BJ (cell line): Measurements from ENCODE around the gene DNAAF9. TPM values are rescaled to one million over a fixed set of nuclear protein-coding genes. Genes with fewer than 3 reads are reported as not detected.

Experiments
- CTCF ChIA-PET: fragments of 350-600 bp; formaldehyde crosslinking; extraction: SDS; loops from one replicate; lab custom pipeline; 2021; ENCODE audit warnings: antibody characterized with exemption, inconsistent platforms; lab: Yijun Ruan, JAX
- POLR2A ChIA-PET: fragments of 300-600 bp; sonication (Branson Sonifier 250); formaldehyde crosslinking; extraction: SDS; loops from one replicate; lab custom pipeline; 2021; ENCODE audit warnings: antibody characterized with exemption; lab: Charles Lee
- DNase-seq: peaks from one replicate; pipeline ENCODE4 v3.0.0-alpha.2; 2011; ENCODE audit warnings: low read depth
- H3K27me3 ChIP-seq: 2 replicates; pipeline ENCODE4 v1.6.0; 2011; ENCODE audit warnings: low read length; ENCODE audit not compliant: control insufficient read depth, insufficient read depth
- H3K36me3 ChIP-seq: 2 replicates; pipeline ENCODE4 v1.5.1; 2011; ENCODE audit warnings: low read length; ENCODE audit not compliant: control insufficient read depth, insufficient read depth
- H3K4me3 ChIP-seq: 2 replicates; pipeline ENCODE4 v1.5.1; 2011; ENCODE audit warnings: low read depth, mild to moderate bottlenecking, control low read depth, low read length
- CTCF ChIP-seq: IDR thresholded peaks from 2 replicates; pipeline ENCODE4 v1.5.1; 2011; ENCODE audit warnings: low read depth, mild to moderate bottlenecking, control low read depth, inconsistent platforms, low read length, moderate library complexity; ENCODE audit not compliant: insufficient read depth
- polyA plus RNA-seq: library from polyadenylated mRNA; depleted of rRNA; stranded (reverse); fragments of >200 nt; gene quantifications from 2 replicates; pipeline ENCODE4 v1.2.3, GENCODE V29; 2011

The DNAAF9 gene
- polyA plus RNA-seq, 1 experiment = 10.0 TPM

GRCh38 chr20:3390759-3391425 is 16.6 kb downstream of the DNAAF9 start:
- ChIA-PET CTCF (no interaction called here), POLR2A (no interaction called here)
- no peak for TF ChIP-seq CTCF
- no peak for DNase-seq
- Histone ChIP-seq H3K4me3 (no peak overlapping the region), H3K36me3 (no peaks in the 10 kb centered on the region), H3K27me3 (no peaks in the 10 kb centered on the region)

DNA sequence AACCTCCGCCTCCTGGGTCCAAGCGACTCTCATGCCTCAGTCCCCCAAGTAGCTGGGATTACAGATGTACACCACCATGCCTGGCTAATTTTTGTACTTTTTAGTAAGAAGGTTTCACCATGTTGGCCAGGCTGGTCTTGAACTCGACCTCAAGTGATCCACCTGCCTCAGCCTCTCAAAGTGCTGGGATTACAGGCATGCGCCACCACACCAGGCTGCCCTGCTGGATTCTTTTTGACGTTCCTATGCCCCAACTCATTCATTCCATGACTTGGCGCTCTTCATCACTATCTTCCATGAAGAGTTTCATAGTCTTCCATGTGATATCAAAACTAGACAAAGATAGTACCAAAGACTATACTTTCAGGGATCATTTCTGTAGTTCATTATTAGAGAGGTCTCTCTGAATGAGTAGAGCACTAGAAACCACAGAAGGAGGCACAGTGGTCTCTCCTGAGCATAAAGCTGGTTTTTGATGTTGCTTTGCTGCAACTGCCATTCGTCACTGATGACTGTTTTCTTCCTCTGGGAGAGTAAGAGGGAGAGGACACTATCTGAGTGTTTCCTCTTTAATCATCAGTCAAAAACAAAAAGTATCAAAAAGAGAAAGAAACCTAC is 23.5 kb downstream of the DNAAF9 start:
- no peak for DNase-seq
- Histone ChIP-seq H3K27me3 (no peaks in the 10 kb centered on the region), H3K36me3 (no peaks in the 10 kb centered on the region), H3K4me3 (no peak overlapping the region)
- ChIA-PET POLR2A (no interaction called here), CTCF (no interaction called here)
- no peak for TF ChIP-seq CTCF

DNA sequence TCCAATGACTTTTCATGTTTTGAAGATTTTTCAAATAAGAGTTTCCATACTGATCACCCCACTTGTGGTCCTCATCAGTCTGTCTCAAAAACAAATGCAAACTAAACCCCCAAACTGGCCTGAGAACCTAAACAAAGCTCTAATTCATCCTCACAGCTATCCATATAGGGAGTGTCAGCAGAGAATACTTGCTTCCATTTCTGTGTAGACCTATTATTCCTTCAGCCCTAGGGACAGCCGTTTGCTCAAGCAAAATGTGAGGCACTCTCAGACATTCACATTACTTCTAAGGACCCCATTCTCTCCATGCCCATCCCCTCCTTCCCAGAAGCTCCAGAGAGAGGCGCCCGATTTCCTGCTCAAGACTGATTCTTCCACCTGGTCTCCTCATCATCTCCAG is 24.6 kb downstream of the DNAAF9 start:
- Histone ChIP-seq H3K27me3 (no peaks in the 10 kb centered on the region), H3K4me3 (no peak overlapping the region), H3K36me3 (peaks cover 4% of the 10 kb centered on the region)
- CTCF ChIA-PET = no interaction called here
- POLR2A ChIA-PET = interaction anchor here (0.5 kb wide), 1 partner anchor 13 kb away, joined by 5 read pairs; no protein-coding TSS in a partner anchor
- no peak for DNase-seq
- no peak for TF ChIP-seq CTCF

- no peak for DNase-seq
- Histone ChIP-seq H3K36me3 (peaks cover 4% of the 10 kb centered on the region), H3K27me3 (no peaks in the 10 kb centered on the region), H3K4me3 (no peak overlapping the region)
- TF ChIP-seq CTCF = no peak
- ChIA-PET POLR2A (no interaction called here), CTCF (interaction anchor here (1.3 to 1.6 kb wide), 2 partner anchors 12 to 20 kb away, joined by 3 to 5 read pairs; no protein-coding TSS in a partner anchor)
These were observed 27.0 kb downstream of the DNAAF9 start for GRCh38 chr20:3380228-3381070.

GRCh38 chr20:3378138-3378537 is 29.3 kb downstream of the DNAAF9 start:
- ChIA-PET POLR2A (no interaction called here), CTCF (interaction anchor here (0.6 kb wide), 1 partner anchor 17 kb away, joined by 3 read pairs; no protein-coding TSS in a partner anchor)
- Histone ChIP-seq H3K36me3 (peaks cover 14% of the 10 kb centered on the region), H3K4me3 (no peak overlapping the region), H3K27me3 (no peaks in the 10 kb centered on the region)
- no peak for DNase-seq
- TF ChIP-seq CTCF = no peak
